K562 (cell line): ENCODE results near the gene EFNA2. TPM values are rescaled to one million over a fixed set of nuclear protein-coding genes. Genes with fewer than 3 reads are reported as not detected.
A peak's percentile ranks its signal among the peaks of the same experiment; 100 is the strongest.

Source experiments
- BHLHE40 ChIP-seq: IDR thresholded peaks from 2 replicates; pipeline ENCODE4 v1.6.1; 2011; ENCODE audit warnings: low read length, improper control_type of control experiment
- C11orf30 ChIP-seq: fragments of 450-650 bp; IDR thresholded peaks from 2 replicates; pipeline ENCODE4 v1.6.1; 2016; ENCODE audit warnings: low read depth, mild to moderate bottlenecking
- FOXJ3 ChIP-seq: sonication (generic); formaldehyde crosslinking; IDR thresholded peaks from 2 replicates; pipeline ENCODE4 v1.4.0; 2020; ENCODE audit warnings: mild to moderate bottlenecking, missing genetic modification reagents
- GATA2 ChIP-seq: sonication (generic); formaldehyde crosslinking; IDR thresholded peaks from 2 replicates; pipeline ENCODE4 v1.4.0; 2020; ENCODE audit warnings: mild to moderate bottlenecking, missing genetic modification reagents
- MAX ChIP-seq: sonication (generic); formaldehyde crosslinking; IDR thresholded peaks from 2 replicates; pipeline ENCODE4 v1.9.0; 2022; ENCODE audit warnings: mild to moderate bottlenecking, missing genetic modification reagents
- MYBL2 ChIP-seq, 2 experiments: fragments of 450-650 bp in 1 of 2; sonication (generic) in 1 of 2; formaldehyde crosslinking in 1 of 2; IDR thresholded peaks; 2 replicates each; pipeline versions ENCODE4 v1.6.1 to v1.8.1; 2017 to 2022; ENCODE audit warnings: borderline replicate concordance in 1 of 2, inconsistent platforms in 1 of 2, low read depth in 1 of 2, mild to moderate bottlenecking in 1 of 2, missing genetic modification reagents in 1 of 2, moderate library complexity in 1 of 2
- PCBP2 ChIP-seq: fragments of 200-400 bp; formaldehyde crosslinking; IDR thresholded peaks from 2 replicates; pipeline ENCODE4 v1.6.1; 2018; ENCODE audit warnings: low read length, low read depth, mild to moderate bottlenecking, moderate library complexity; ENCODE audit not compliant: poor library complexity, severe bottlenecking
- TAF7 ChIP-seq: fragments of 450-650 bp; IDR thresholded peaks from 2 replicates; pipeline ENCODE4 v1.6.1; 2016; ENCODE audit warnings: missing genetic modification characterization, missing compliant biosample characterization
- ZNF143 ChIP-seq: sonication (generic); formaldehyde crosslinking; IDR thresholded peaks from 2 replicates; pipeline ENCODE4 v1.9.0; 2022; ENCODE audit warnings: mild to moderate bottlenecking, missing genetic modification reagents
- ZNF592 ChIP-seq: fragments of 450-650 bp; IDR thresholded peaks from 2 replicates; pipeline ENCODE4 v1.6.1; 2017; ENCODE audit warnings: antibody characterized with exemption, mild to moderate bottlenecking
- ZNF696 ChIP-seq: fragments of 250-450 bp; sonication (Bioruptor Pico); conservative IDR thresholded peaks from 2 replicates; pipeline ENCODE4 v1.4.0; 2020; ENCODE audit warnings: mild to moderate bottlenecking, moderate library complexity
- ZNF766 ChIP-seq: fragments of 200-800 bp; sonication (Bioruptor generic); conservative IDR thresholded peaks from 2 replicates; pipeline ENCODE4 v1.6.1; 2016; ENCODE audit warnings: missing genetic modification characterization, missing compliant biosample characterization
- polyA plus RNA-seq, 8 experiments: library from polyadenylated mRNA; depleted of rRNA in 4 of 8; stranded (reverse) in 5 of 8; unstranded in 3 of 8; fragments of >200 nt; fragmentation: Nextera tagmentation in 2 of 8; fragmentation: Illumina TruSeq in 1 of 8; extraction: Ambion mirVana in 2 of 8; extraction: Trizol in 1 of 8; gene quantifications; 2 replicates each; pipeline versions ENCODE4 v1.2.1 to v1.2.3, GENCODE V29; 2011 to 2014; ENCODE audit warnings: inconsistent platforms in 1 of 8, missing spikeins in 1 of 8
- total RNA-seq, 7 experiments: library from RNA; depleted of rRNA in 6 of 7; stranded (reverse); fragments of >200 nt in 6 of 7; fragmentation: Illumina TruSeq in 2 of 7; extraction: Trizol in 2 of 7; gene quantifications; 2 replicates each; pipeline versions ENCODE4 v1.2.1 to v1.2.3, GENCODE V29; 2011 to 2021; ENCODE audit warnings: low replicate concordance in 1 of 7

Gene EFNA2
- total and polyA plus RNA-seq, 9 of the 15 experiments (the other 6 are each of a cell fraction or from before 2014, with no cell fraction given) = 0.11 to 0.44 (median 0.15) TPM; not detected in 6

- TF ChIP-seq ZNF592 (no peak), MAX (CRISPR knock-in tag) (peak; percentile 37; the same call in 1 of the 2 replicates), BHLHE40 (no peak), TAF7 (tag) (no peak), PCBP2 (no peak), C11orf30 (no peak), ZNF696 (CRISPR knock-in tag) (no peak), ZNF143 (CRISPR knock-in tag) (no peak), MYBL2 (IDR thresholded peaks at IDR 0.05; ENCODE audit: low read depth) (no peak), MYBL2 (CRISPR knock-in tag; IDR thresholded peaks at IDR 0.05; ENCODE audit: borderline replicate concordance) (0 out of 2 replicates have a peak, but pooled peaks have one; percentile 21), FOXJ3 (CRISPR knock-in tag) (no peak), GATA2 (CRISPR knock-in tag) (no peak), ZNF766 (CRISPR knock-in tag) (no peak)
- TF ChIP-seq, all 486 proteins: peak for 5
Measured at GRCh38 chr19:1288833-1289685, 3.4 kb downstream of the EFNA2 start (continued).
